ENCODE measurements around the gene NDUFC2. TPM values are rescaled to one million over a fixed set of nuclear protein-coding genes. Genes with fewer than 3 reads are reported as not detected.

NDUFC2 gene
- total and polyA plus RNA-seq, 8 donors, result 53.6 to 336 (median 119) TPM; not detected in 1

DNA sequence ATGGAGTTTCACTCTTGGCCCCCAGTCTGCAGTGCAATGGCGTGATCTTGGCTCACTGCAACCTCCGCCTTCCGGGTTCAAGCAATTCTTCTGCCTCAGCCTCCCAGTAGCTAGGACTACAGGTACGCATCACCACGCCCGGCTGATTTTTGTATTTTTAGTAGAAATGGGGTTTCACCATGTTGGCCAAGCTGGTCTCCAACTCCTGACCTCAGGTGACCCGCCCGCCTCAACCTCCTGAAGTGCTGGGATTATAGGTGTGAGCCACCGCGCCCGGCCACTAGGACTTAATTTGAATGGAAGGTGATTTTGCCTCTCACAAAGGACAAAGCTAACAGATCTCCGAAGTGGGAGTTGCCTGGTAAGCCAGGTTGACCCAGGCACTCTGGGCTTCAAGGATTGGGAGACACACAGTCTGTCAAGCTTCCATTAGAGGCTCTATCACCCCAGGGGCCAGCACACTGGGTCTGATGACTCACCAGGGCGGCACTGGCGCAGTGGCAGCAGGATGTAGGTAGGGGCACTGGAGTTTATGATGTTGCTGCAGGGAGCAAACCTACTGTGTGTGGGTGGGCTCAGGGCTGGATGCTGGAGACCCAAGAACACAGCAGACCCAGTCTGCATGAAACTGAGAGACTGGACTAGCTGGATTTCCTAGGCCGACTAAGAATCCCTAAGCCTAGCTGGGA, 38.8 kb downstream of the NDUFC2 start:
- Histone ChIP-seq H3K36me3 (no peaks in the 10 kb centered on the region), H3K9me3 (no peaks in the 10 kb centered on the region), H3K4me1 (peaks cover 52 to 58% (median 55%) of the 10 kb centered on the region in 4 donors), H3K4me3 (no peak overlapping the region), H3K27me3 (no peaks in the 10 kb centered on the region), H3K27ac (peak overlapping the region in 4 of 5 donors; percentile 68 to 85 (median 73))
- TF ChIP-seq, protein P1, sequence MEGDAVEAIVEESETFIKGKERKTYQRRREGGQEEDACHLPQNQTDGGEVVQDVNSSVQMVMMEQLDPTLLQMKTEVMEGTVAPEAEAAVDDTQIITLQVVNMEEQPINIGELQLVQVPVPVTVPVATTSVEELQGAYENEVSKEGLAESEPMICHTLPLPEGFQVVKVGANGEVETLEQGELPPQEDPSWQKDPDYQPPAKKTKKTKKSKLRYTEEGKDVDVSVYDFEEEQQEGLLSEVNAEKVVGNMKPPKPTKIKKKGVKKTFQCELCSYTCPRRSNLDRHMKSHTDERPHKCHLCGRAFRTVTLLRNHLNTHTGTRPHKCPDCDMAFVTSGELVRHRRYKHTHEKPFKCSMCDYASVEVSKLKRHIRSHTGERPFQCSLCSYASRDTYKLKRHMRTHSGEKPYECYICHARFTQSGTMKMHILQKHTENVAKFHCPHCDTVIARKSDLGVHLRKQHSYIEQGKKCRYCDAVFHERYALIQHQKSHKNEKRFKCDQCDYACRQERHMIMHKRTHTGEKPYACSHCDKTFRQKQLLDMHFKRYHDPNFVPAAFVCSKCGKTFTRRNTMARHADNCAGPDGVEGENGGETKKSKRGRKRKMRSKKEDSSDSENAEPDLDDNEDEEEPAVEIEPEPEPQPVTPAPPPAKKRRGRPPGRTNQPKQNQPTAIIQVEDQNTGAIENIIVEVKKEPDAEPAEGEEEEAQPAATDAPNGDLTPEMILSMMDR (IDR thresholded peaks at IDR 0.05), result no peak
- TF ChIP-seq EP300 (IDR thresholded peaks at IDR 0.05) (no peak), POLR2AphosphoS5 (IDR thresholded peaks at IDR 0.05) (no peak), POLR2A (IDR thresholded peaks at IDR 0.05) (no peak)
- DNase-seq, result no peak
- intact Hi-C loops (cut with DNase I; ENCODE audit: low total_unique reads), result no loop called here
- 86 to 95% (median 88%) methylated on average over 13 to 15 of the region's 15 CpGs for WGBS, 5 donors

DNA sequence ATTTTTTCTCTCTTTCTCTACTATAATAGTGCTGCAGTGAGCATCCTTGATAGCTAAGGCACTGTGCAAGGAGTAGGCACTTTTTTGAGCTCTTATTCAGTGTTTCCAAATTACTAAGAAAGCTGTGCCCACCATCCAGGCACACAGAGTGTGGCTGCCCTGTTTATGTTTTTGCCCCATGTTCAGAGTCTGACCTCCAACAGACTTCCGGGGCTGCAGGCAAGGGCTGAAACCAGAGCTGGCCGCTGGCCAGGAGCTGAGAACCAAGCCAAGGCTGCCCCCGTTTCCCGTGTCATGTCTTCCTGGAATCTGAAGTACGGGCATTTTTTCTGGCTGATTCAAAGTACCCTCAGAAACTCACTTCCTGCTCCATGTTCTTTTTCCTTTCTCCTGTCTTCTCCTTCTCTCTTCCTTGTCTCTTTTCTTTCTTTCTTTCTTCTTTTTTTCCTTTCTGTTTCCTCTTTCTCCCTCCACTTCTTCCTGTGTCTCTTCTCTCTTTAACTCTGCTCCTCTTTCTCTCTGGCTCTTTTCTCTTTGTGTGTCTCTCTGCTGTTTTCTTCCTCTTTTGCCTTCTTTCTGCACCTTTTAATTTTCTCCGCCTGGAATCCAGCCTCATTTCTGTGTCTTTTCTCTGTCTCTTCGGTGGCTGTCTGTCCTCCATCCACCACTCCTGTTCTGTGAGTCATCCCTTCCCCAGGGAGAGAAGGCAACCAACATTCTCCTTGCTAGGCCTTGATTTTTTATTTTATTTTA, 39.6 kb downstream of the NDUFC2 start:
- Histone ChIP-seq H3K4me1 (peaks cover 45 to 51% (median 48%) of the 10 kb centered on the region in 4 donors), H3K36me3 (no peaks in the 10 kb centered on the region), H3K27me3 (no peaks in the 10 kb centered on the region), H3K9me3 (no peaks in the 10 kb centered on the region), H3K4me3 (no peak overlapping the region), H3K27ac (peak overlapping the region; percentile 58 to 85 (median 72))
- 22 to 26% (median 24%) methylated on average over 7 of the region's 7 CpGs for WGBS, 5 donors
- TF ChIP-seq EP300 (IDR thresholded peaks at IDR 0.05) (no peak), POLR2AphosphoS5 (IDR thresholded peaks at IDR 0.05) (peak in 2 of 3 donors; percentile 16 to 44), POLR2A (IDR thresholded peaks at IDR 0.05) (no peak)
- TF ChIP-seq, protein P1 (IDR thresholded peaks at IDR 0.05), result no peak
- intact Hi-C loops (cut with DNase I; ENCODE audit: low total_unique reads), result no loop called here
- DNase-seq, result peak; percentile 72 to 87

DNA sequence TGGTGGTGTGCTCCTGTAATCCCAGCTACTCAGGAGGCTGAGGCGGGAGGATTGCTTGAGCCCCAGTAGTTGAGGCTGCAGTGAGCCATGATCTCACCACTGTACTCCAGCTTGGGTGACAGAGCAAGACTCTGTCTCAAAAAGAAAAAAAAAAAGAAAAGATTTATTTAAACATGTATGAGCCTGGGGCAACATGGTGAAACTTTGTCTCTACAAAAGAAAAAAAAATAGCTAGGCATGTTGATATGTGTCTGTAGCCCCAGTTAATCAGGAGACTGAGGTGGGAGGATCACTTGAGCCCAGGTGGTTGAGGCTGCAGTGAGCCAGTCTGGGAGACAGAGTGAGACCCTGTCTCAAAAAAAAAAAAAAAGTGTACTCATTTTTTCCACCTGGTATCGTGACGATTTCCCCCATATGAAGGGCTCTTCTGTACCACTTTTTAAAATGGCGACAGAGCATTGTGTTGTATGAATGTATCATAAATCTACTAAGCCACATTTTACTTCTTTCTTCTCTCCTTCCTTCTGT, 40.2 kb downstream of the NDUFC2 start:
- H3K27ac ChIP-seq, result peak overlapping the region; percentile 60 to 85 (median 72)
- TF ChIP-seq POLR2A (IDR thresholded peaks at IDR 0.05) (no peak), POLR2AphosphoS5 (IDR thresholded peaks at IDR 0.05) (no peak), EP300 (IDR thresholded peaks at IDR 0.05) (no peak)
- TF ChIP-seq, protein P1 (IDR thresholded peaks at IDR 0.05), result no peak
- H3K36me3 ChIP-seq, result no peaks in the 10 kb centered on the region
- no peaks in the 10 kb centered on the region for H3K9me3 ChIP-seq
- intact Hi-C loops (cut with DNase I; ENCODE audit: low total_unique reads), result no loop called here
- no peak overlapping the region for H3K4me3 ChIP-seq
- peaks cover 42 to 48% (median 46%) of the 10 kb centered on the region in 4 donors for H3K4me1 ChIP-seq
- H3K27me3 ChIP-seq, result no peaks in the 10 kb centered on the region
- no peak for DNase-seq
- WGBS, 5 donors, result 72 to 90% (median 86%) methylated on average over 4 of the region's 4 CpGs

DNA sequence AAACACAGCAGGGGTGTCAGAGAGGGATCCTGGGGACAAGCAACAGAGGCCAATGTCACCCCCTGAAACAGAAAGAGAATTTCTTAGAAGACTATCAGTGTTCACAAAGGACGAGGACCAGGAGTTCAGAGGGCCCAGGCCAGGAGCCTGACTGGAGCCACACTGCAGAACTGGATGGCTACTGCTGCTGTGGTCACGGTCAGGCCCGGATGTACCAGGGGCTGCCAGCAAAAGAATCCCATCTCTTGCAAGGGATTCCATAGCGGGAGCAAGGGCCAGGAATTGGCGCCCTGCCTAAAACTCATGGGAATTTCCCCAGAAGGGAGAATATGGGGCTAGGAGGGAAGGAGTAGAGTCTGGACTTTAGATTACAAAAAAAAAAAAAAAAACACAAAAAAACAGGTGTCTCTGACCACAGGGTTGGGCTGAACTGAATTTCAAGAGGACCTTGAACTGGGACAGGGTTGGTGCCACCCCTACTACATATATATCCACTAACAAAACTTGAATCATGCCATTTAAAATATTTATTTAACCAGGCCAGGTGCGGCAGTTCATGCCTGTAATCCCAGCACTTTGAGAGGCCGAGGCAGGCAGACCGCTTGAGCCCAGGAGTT, 40.9 kb downstream of the NDUFC2 start:
- Histone ChIP-seq H3K27me3 (no peaks in the 10 kb centered on the region), H3K4me3 (no peak overlapping the region), H3K4me1 (peaks cover 40 to 48% (median 44%) of the 10 kb centered on the region in 4 donors), H3K36me3 (no peaks in the 10 kb centered on the region), H3K27ac (peak overlapping the region; percentile 71 to 85 (median 72)), H3K9me3 (no peaks in the 10 kb centered on the region)
- WGBS, 5 donors, result 44 to 59% (median 55%) methylated on average over 8 of the region's 8 CpGs
- intact Hi-C loops (cut with DNase I; ENCODE audit: low total_unique reads), result no loop called here
- DNase-seq, result peak; percentile 67 to 69
- no peak for TF ChIP-seq POLR2AphosphoS5 (IDR thresholded peaks at IDR 0.05)
- TF ChIP-seq, protein P1 (IDR thresholded peaks at IDR 0.05), result no peak
- TF ChIP-seq EP300 (IDR thresholded peaks at IDR 0.05), result no peak
- TF ChIP-seq POLR2A (IDR thresholded peaks at IDR 0.05), result no peak

Data from stomach (tissue), 9 donors.